Gastroesophageal sphincter (tissue), 4 donors: ENCODE data around the gene LSS. TPM values are rescaled to one million over a fixed set of nuclear protein-coding genes. Genes with fewer than 3 reads are reported as not detected.

ENCODE experiments used
- ATAC-seq: fragments of 150-250 bp; one replicate; pipeline ENCODE4 v1.9.1; 2016; ENCODE audit warnings: mild to moderate bottlenecking, moderate library complexity
- H3K27ac ChIP-seq, 4 donors: fragments of 200-600 bp; sonication (generic) in 3 of 4; 1 replicate in 3 of 4; 2 replicates in 1 of 4; pipeline ENCODE4 v1.5.1; 2016 to 2019
- H3K27me3 ChIP-seq: fragments of 200-600 bp; sonication (generic); one replicate; pipeline ENCODE4 v1.5.1; 2019
- H3K36me3 ChIP-seq, 2 donors: fragments of 200-600 bp; sonication (generic); one replicate each; pipeline ENCODE4 v1.5.1; 2019; ENCODE audit warnings: control low read depth in 1 of 2
- H3K4me1 ChIP-seq, 3 donors: fragments of 200-600 bp; sonication (generic); 1 replicate in 2 of 3; 2 replicates in 1 of 3; pipeline ENCODE4 v1.5.1; 2016 to 2019; ENCODE audit warnings: control low read depth in 2 of 3
- H3K4me3 ChIP-seq, 2 donors: fragments of 200-600 bp; sonication (generic); one replicate each; pipeline ENCODE4 v1.5.1; 2019; ENCODE audit warnings: mild to moderate bottlenecking in 1 of 2, moderate library complexity in 1 of 2
- H3K9me3 ChIP-seq, 3 donors: fragments of 200-600 bp; sonication (generic); one replicate each; pipeline ENCODE4 v1.5.1; 2017 to 2019; ENCODE audit warnings: control low read depth in 2 of 3
- EP300 ChIP-seq: sonication (generic); formaldehyde crosslinking; IDR thresholded peaks from one replicate; pipeline ENCODE4 v1.6.1; 2017; ENCODE audit warnings: antibody characterized with exemption, mild to moderate bottlenecking
- POLR2A ChIP-seq, 2 donors: fragments of 450-650 bp; IDR thresholded peaks; one replicate each; pipeline ENCODE4 v1.6.1; 2017; ENCODE audit warnings: antibody characterized with exemption in 2 of 2, mild to moderate bottlenecking in 2 of 2, moderate library complexity in 1 of 2
- POLR2AphosphoS5 ChIP-seq: sonication (generic); formaldehyde crosslinking; IDR thresholded peaks from one replicate; pipeline ENCODE4 v1.6.1; 2017; ENCODE audit warnings: antibody characterized with exemption
- WGBS, 2 donors: methylation state at CpG; one replicate each; pipeline ENCODE4 v1.1.5; 2018; ENCODE audit warnings: low coverage in 1 of 2; 5-methylcytosine and 5-hydroxymethylcytosine counted together
- total RNA-seq, 4 donors: library from RNA; depleted of rRNA; stranded (reverse); fragments of >200 nt; gene quantifications; one replicate each; pipeline ENCODE4 v1.1.0, GENCODE V29; 2016
- TF ChIP-seq, protein P1 (sequence below), 4 experiments: fragments of 200-600 bp in 2 of 4; fragments of 450-650 bp in 2 of 4; sonication (generic) in 1 of 4; IDR thresholded peaks; one replicate each; pipeline ENCODE4 v1.5.1; 2017 to 2019; ENCODE audit warnings: antibody characterized with exemption in 4 of 4, mild to moderate bottlenecking in 2 of 4, moderate library complexity in 2 of 4

Gene LSS
- total RNA-seq, 4 donors from 2014 or later, result 57.7 to 104 (median 85.7) TPM

DNA sequence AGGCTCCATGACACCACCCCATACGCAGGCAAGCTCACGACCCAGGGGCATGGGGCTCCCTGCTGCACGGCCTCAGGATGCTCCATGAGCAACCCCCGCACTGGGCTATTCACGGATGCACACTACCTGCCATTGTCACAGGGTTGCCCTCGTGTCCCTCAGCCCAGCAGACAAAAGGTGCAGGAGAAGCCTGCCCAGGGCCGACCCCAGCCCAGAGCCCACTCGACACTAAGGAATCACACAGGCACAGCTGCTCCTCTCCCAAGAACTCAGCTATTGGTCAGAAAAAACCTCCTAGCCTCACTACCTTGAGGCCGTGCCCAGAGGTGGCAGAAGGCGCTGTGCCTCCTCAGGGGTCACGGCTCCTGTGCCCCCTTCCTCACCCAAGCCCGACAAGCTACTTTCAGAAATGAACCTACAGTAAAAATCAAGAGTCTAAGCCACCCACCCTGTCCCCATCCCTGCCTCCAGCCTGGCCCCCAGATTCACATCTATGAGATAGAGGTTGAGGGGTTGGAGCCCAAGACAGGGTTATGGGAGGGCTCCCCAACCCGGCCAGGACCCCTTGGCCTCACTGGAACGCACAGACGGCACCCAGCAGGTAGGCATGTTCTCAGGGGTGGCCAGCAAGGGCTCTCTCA lies 38.0 kb downstream of the LSS start:
- TF ChIP-seq, protein P1, sequence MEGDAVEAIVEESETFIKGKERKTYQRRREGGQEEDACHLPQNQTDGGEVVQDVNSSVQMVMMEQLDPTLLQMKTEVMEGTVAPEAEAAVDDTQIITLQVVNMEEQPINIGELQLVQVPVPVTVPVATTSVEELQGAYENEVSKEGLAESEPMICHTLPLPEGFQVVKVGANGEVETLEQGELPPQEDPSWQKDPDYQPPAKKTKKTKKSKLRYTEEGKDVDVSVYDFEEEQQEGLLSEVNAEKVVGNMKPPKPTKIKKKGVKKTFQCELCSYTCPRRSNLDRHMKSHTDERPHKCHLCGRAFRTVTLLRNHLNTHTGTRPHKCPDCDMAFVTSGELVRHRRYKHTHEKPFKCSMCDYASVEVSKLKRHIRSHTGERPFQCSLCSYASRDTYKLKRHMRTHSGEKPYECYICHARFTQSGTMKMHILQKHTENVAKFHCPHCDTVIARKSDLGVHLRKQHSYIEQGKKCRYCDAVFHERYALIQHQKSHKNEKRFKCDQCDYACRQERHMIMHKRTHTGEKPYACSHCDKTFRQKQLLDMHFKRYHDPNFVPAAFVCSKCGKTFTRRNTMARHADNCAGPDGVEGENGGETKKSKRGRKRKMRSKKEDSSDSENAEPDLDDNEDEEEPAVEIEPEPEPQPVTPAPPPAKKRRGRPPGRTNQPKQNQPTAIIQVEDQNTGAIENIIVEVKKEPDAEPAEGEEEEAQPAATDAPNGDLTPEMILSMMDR (IDR thresholded peaks at IDR 0.05), result no peak
- no peak for TF ChIP-seq POLR2A (IDR thresholded peaks at IDR 0.05)
- no peak for TF ChIP-seq EP300
- TF ChIP-seq POLR2AphosphoS5, result no peak
- Histone ChIP-seq H3K9me3 (no peaks in the 10 kb centered on the region), H3K27me3 (no peaks in the 10 kb centered on the region), H3K4me1 (peaks cover 0 to 42% (median 6%) of the 10 kb centered on the region in 3 donors), H3K4me3 (no peak overlapping the region), H3K36me3 (peaks cover 0 to 68% of the 10 kb centered on the region in 2 donors), H3K27ac (peak overlapping the region in 2 of 4 donors; percentile 51 to 79)
- WGBS, 2 donors, result 77 to 83% methylated on average over 4 of the region's 15 CpGs
- no peak for ATAC-seq

DNA sequence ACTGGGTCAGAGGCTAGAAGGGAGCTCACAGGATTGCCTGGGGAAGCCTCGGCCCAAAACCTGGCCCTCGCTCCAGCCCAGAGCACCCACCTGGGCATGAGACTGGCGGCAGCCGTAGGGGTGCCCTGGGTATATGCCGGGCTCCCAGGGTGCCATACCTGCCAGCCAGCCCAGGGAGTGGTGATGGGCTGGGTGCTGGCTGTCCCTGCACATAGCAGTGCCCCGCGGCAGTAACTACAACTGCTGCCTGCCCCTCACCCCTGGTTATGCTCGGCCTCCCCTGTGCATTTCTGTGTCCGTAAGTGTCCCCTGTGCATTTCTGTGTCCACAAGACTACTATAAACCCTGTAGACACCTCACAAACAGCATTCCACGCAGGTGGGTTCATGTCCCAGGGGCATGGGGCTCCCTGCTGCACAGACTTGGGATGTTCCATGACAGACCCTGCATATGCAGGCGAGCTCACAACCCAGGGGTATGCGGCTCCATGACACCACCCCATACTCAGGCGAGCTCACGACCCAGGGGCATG lies 38.5 kb downstream of the LSS start:
- Histone ChIP-seq H3K27me3 (no peaks in the 10 kb centered on the region), H3K36me3 (peaks cover 0 to 62% of the 10 kb centered on the region in 2 donors), H3K4me1 (peaks cover 0 to 42% (median 6%) of the 10 kb centered on the region in 3 donors), H3K4me3 (no peak overlapping the region), H3K27ac (peak overlapping the region in 3 of 4 donors; percentile 71 to 79 (median 77)), H3K9me3 (no peaks in the 10 kb centered on the region)
- no peak for ATAC-seq
- TF ChIP-seq EP300, result no peak
- TF ChIP-seq, protein P1 (IDR thresholded peaks at IDR 0.05), result no peak
- no peak for TF ChIP-seq POLR2A (IDR thresholded peaks at IDR 0.05)
- no peak for TF ChIP-seq POLR2AphosphoS5
- WGBS, 2 donors, result 97% methylated on average over 5 of the region's 14 CpGs; no CpG with 5 or more reads in 1 of the 2 donors

DNA sequence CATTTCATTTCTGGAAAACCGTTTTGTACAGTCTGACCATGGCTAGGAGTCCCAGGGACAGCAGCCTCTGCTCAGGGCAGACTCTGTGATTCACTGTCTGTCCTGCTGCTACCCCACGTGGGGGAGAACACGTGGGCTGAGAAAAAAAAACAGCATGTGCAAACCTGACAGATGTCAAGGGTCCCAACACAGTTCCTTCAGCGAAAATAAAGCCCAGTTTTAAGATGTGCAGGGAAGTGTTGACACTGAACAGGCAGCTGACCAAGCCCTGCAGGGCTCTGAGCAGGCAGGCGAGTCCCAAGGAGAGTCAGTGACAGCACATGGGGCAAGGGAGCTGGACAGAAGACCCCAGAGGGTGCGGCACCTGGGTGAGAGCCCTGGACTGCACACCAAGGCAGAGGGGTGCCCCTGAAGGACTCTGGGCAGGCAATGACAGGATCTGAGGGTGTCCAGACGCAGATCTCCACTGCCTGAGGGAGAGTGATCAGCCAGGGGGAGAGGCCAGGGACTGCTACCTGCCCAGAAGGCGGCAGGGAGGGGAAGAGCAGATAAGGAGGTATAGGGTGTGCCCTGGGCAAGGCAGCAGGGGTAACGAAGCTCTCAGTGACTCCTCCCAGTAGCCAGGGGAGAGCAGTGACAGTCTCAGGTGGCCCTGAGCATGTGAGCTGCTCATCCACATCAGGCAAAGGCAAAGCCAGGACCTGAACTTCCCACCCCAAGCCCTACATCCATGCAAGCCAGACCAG lies 39.2 kb downstream of the LSS start:
- Histone ChIP-seq H3K4me3 (no peak overlapping the region), H3K27me3 (peaks cover 6% of the 10 kb centered on the region), H3K9me3 (no peaks in the 10 kb centered on the region), H3K27ac (peak overlapping the region; percentile 31 to 79 (median 74)), H3K36me3 (peaks cover 0 to 56% of the 10 kb centered on the region in 2 donors), H3K4me1 (peaks cover 0 to 42% (median 6%) of the 10 kb centered on the region in 3 donors)
- TF ChIP-seq, protein P1 (IDR thresholded peaks at IDR 0.05), result no peak
- no peak for TF ChIP-seq POLR2A (IDR thresholded peaks at IDR 0.05)
- TF ChIP-seq EP300, result no peak
- no peak for TF ChIP-seq POLR2AphosphoS5
- ATAC-seq, result no peak
- 59 to 60% methylated on average over 2 to 6 of the region's 9 CpGs for WGBS, 2 donors

DNA sequence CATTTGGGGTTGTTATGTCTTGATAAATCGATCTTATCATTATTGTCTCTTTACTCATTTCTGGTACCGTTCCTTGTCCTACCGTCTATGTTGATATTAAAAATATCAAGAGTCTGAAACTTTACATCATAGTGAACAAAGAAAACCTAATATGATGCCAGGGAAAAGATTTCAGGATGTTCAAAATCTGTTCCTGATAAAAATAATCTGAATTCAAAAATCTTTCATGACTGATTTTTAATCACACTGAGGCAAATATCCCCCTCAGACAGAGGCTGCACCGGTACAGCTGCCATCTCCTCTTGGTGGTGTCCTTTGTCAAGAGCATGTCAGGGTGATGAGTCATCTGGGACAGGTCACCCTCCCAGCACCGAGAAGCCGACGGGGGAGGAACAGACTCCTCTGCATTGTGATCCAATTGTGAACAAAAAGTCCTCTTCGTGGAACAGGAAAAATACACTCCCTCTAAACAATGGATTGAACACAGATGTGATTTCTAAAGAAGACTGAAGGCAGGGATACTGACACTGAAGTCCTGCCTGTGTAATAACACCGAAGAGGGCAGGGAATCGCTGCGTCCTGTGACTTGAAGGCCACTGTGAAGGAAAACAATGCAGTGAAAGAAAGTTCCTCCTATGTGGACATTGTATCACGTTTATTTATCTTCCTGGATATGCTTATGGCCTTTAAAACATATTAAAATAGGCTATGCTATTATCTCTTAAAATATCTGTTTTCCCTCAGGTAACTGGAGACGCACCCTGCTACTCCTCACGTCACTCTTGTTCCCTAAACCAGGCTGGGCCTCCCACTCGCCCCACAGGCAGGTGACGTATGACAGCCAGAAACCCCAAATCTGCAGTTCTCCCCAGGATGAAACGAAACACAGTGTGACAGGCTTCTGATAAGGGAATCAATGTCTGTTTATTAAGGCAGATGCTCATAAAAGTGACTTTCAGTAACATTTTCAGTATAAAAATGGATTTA lies 40.1 kb downstream of the LSS start:
- peaks cover 0 to 42% (median 6%) of the 10 kb centered on the region in 3 donors for H3K4me1 ChIP-seq
- TF ChIP-seq POLR2AphosphoS5 (peak; percentile 13), POLR2A (IDR thresholded peaks at IDR 0.05) (no peak), EP300 (no peak)
- TF ChIP-seq, protein P1 (IDR thresholded peaks at IDR 0.05), result no peak
- 46 to 49% methylated on average over 12 to 17 of the region's 17 CpGs for WGBS, 2 donors

More for the DNA sequence above, 40.1 kb downstream of the LSS start:
- H3K4me3 ChIP-seq, result no peak overlapping the region
- H3K27me3 ChIP-seq, result peaks cover 8% of the 10 kb centered on the region
- peak overlapping the region; percentile 31 to 79 (median 74) for H3K27ac ChIP-seq
- peak; percentile 70 for ATAC-seq
- no peaks in the 10 kb centered on the region for H3K9me3 ChIP-seq
- H3K36me3 ChIP-seq, result peaks cover 0 to 47% of the 10 kb centered on the region in 2 donors
